ENCODE measurements around the gene TMEM147. TPM values are rescaled to one million over a fixed set of nuclear protein-coding genes. Genes with fewer than 3 reads are reported as not detected.

Gene TMEM147
- total RNA-seq, 2 donors from 2014 or later = 93.3 to 106 TPM

DNA sequence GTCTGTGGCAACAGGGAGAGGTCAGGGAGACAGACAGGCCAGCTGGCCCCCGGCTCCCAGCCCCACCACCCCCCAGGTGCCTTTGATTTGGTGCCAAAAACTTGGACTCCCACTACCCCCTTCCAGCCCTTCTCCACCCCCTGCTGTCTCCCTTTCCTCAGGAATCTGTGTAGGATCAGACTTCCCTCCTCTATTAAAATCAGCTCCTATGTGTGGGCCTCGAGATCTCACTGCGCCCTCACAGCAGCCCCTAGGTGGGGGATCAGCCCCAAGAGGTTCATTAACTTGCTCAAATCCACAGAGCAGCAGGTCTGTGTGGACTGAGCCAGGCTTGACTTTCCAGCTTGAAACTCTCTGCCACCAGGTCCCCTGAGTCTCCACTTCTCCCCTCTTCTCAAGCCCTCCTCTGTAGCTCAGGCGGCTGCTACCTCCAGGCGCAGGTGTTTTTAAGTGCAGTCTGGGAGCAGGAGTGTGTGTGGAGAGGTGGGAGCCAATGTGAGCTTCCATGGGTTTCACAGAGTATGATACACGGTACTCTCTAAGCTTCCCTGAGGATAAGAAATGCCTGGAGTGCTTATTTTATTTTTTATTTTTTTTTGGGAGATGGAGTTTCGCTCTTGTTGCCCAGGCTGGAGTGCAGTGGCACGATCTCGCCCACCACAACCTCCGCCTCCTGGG lies 10.5 kb upstream of the TMEM147 start:
- H3K27ac ChIP-seq = no peak overlapping the region
- no peaks in the 10 kb centered on the region for H3K27me3 ChIP-seq
- no peaks in the 10 kb centered on the region for H3K36me3 ChIP-seq
- peaks cover 0 to 8% of the 10 kb centered on the region in 2 donors for H3K4me1 ChIP-seq
- no peaks in the 10 kb centered on the region for H3K9me3 ChIP-seq
- DNase-seq (ENCODE audit: low spot score) = no peak
- TF ChIP-seq, protein P1, sequence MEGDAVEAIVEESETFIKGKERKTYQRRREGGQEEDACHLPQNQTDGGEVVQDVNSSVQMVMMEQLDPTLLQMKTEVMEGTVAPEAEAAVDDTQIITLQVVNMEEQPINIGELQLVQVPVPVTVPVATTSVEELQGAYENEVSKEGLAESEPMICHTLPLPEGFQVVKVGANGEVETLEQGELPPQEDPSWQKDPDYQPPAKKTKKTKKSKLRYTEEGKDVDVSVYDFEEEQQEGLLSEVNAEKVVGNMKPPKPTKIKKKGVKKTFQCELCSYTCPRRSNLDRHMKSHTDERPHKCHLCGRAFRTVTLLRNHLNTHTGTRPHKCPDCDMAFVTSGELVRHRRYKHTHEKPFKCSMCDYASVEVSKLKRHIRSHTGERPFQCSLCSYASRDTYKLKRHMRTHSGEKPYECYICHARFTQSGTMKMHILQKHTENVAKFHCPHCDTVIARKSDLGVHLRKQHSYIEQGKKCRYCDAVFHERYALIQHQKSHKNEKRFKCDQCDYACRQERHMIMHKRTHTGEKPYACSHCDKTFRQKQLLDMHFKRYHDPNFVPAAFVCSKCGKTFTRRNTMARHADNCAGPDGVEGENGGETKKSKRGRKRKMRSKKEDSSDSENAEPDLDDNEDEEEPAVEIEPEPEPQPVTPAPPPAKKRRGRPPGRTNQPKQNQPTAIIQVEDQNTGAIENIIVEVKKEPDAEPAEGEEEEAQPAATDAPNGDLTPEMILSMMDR (IDR thresholded peaks at IDR 0.05) = no peak
- H3K4me3 ChIP-seq = no peak overlapping the region

DNA sequence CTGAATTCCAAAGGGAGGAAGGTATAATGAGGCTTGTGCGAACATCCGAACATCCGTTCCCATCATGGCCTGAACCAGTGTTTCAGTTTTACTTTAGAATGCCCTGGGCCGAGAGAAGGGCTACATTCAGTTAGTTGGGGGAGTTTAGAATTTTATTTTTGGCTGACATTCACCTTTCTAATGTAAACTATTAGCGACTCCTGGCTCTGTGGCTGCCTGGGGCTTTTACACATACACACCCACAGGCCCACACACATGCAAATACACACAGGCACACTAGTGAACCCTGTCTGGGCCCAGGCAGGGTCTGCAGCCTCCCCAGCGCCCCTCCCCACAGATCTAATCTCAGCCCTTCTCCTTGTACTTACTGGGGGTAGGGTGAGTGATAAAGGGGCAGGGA lies 6.1 kb upstream of the TMEM147 start:
- H3K27ac ChIP-seq = no peak overlapping the region
- no peaks in the 10 kb centered on the region for H3K9me3 ChIP-seq
- H3K4me1 ChIP-seq = peaks cover 0 to 2% of the 10 kb centered on the region in 2 donors
- TF ChIP-seq, protein P1 (IDR thresholded peaks at IDR 0.05) = no peak
- no peak overlapping the region for H3K4me3 ChIP-seq
- no peaks in the 10 kb centered on the region for H3K27me3 ChIP-seq
- no peaks in the 10 kb centered on the region for H3K36me3 ChIP-seq
- DNase-seq (ENCODE audit: low spot score) = no peak

DNA sequence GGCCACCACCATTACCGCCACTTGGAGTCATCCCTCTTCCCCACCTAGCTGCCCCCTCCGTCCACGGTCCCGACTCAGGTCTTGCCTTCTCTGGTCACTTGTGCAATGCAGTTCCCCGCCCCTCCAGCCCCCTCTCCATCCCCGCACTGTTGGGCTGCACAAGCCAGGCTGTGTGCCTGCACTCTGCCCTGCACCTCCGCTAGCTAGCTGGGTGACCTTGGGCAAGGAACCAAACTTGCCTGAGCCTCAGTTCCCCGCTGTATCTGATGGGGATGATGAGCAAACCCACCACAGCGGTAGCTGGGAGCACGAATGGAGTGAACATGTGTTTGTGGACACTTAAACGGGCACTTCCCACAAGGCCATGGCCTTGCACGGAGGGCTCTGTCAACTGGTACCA lies 5.6 kb upstream of the TMEM147 start:
- Histone ChIP-seq H3K4me3 (no peak overlapping the region), H3K9me3 (no peaks in the 10 kb centered on the region), H3K4me1 (peaks cover 0 to 7% of the 10 kb centered on the region in 2 donors), H3K27me3 (no peaks in the 10 kb centered on the region), H3K27ac (no peak overlapping the region), H3K36me3 (no peaks in the 10 kb centered on the region)
- no peak for DNase-seq (ENCODE audit: low spot score)
- TF ChIP-seq, protein P1 (IDR thresholded peaks at IDR 0.05) = no peak

DNA sequence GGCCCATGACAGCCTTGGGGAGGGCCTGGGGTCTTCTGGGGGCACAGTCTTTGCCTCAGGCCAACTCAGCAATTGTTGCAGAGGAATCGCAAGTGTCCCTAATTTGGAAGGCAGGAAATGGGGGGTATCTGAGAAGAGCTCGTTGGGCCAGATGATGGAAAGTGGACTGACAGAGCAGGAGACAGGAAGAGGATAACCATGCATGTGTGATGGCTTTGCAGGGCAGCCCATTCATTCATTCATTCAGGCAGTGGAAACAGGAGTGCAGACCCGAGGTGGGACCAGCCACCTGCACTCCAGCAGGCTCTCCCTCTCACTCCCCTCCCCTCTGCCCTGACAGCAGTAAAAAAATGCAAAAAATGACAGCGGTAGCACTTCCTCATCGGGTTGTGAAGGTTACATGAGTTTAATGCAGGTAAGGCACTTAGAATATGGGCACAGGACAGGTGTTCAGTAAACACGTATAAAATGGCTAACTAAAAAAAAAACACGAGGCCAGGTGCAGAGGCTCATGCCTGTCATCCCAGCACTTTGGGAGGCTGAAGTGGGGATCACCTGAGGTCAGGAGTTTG lies 5.0 kb upstream of the TMEM147 start:
- H3K4me1 ChIP-seq = peaks cover 0 to 8% of the 10 kb centered on the region in 2 donors
- no peaks in the 10 kb centered on the region for H3K27me3 ChIP-seq

DNA sequence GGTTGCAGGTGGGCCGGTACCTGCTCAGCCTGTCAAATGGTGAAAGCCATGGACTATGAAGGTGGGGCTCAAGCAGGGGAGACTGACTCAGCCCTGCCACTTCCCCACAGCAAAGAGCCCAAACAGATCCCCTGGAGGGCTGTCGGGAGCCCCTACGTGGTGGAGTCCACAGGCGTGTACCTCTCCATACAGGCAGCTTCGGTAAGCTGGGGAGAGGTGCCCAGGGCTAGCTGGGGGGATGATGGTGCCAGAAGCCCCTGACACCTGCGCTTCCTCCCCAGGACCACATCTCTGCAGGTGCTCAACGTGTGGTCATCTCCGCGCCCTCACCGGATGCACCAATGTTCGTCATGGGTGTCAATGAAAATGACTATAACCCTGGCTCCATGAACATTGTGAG lies 3.2 kb upstream of the TMEM147 start:
- H3K27me3 ChIP-seq = no peaks in the 10 kb centered on the region
- TF ChIP-seq, protein P1 (IDR thresholded peaks at IDR 0.05) = no peak
- H3K4me1 ChIP-seq = peaks cover 0 to 22% of the 10 kb centered on the region in 2 donors
- no peaks in the 10 kb centered on the region for H3K36me3 ChIP-seq
- H3K9me3 ChIP-seq = no peaks in the 10 kb centered on the region
- DNase-seq (ENCODE audit: low spot score) = no peak
- H3K4me3 ChIP-seq = no peak overlapping the region
- no peak overlapping the region for H3K27ac ChIP-seq

More for the DNA sequence above, 5.0 kb upstream of the TMEM147 start:
- no peak overlapping the region for H3K27ac ChIP-seq
- TF ChIP-seq, protein P1 (IDR thresholded peaks at IDR 0.05) = no peak
- H3K36me3 ChIP-seq = no peaks in the 10 kb centered on the region
- H3K9me3 ChIP-seq = no peaks in the 10 kb centered on the region
- no peak for DNase-seq (ENCODE audit: low spot score)
- no peak overlapping the region for H3K4me3 ChIP-seq

All from right atrium auricular region (tissue), 2 donors.